Panc1 (cell line): Measurements from ENCODE around the gene SOBP.

Experiments used
- POLR2AphosphoS5 ChIP-seq: IDR thresholded peaks from 2 replicates; pipeline ENCODE4 v1.6.1; 2012; ENCODE audit warnings: mild to moderate bottlenecking, low read depth, low read length, moderate library complexity
- TCF7L2 ChIP-seq: IDR thresholded peaks from 2 replicates; pipeline ENCODE4 v1.6.1; 2011; ENCODE audit warnings: mild to moderate bottlenecking, low read depth, low read length, inconsistent platforms
- TF ChIP-seq, protein P1 (sequence below): fragments of 450-650 bp; IDR thresholded peaks from 2 replicates; pipeline ENCODE4 v1.5.1; 2017; ENCODE audit warnings: mild to moderate bottlenecking

DNA sequence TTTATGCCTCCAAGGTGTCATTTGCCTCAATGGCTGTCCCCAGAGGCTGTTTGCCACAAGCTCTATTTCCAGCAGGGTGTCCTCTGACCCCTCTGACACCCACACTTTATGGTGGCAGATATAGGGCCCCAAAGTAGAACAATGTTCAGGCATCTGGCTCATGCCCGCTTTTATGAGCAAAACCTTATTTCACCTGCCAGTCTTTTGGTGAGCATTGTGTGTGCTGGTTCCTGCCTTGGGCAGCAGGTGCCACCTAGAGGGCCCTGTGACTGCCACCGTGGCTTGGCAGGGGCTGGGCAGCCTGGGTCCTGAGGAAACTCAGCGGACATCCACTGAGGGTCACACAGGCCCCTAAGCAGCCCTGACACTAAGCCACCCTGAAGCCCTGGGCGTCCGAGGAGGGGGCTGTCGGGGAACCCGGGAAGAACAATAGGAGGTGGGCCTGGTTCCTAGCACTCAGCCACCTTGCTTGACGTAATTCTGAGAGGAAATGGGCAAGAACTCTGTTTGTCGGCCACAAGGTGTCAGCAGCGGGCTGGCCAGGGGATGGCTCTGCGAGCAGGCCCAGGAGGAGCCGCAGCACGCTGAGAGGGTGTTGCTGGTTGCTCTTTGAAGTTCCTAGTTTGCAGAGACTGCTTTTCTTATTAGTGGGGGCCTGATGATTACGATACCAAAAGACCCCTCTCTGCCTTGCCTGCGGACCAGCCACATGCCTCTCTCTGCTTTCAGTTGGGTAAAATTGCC, 185.2 kb downstream of the SOBP start:
- TF ChIP-seq, protein P1, sequence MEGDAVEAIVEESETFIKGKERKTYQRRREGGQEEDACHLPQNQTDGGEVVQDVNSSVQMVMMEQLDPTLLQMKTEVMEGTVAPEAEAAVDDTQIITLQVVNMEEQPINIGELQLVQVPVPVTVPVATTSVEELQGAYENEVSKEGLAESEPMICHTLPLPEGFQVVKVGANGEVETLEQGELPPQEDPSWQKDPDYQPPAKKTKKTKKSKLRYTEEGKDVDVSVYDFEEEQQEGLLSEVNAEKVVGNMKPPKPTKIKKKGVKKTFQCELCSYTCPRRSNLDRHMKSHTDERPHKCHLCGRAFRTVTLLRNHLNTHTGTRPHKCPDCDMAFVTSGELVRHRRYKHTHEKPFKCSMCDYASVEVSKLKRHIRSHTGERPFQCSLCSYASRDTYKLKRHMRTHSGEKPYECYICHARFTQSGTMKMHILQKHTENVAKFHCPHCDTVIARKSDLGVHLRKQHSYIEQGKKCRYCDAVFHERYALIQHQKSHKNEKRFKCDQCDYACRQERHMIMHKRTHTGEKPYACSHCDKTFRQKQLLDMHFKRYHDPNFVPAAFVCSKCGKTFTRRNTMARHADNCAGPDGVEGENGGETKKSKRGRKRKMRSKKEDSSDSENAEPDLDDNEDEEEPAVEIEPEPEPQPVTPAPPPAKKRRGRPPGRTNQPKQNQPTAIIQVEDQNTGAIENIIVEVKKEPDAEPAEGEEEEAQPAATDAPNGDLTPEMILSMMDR: peak; percentile 100
- TF ChIP-seq POLR2AphosphoS5 (no peak), TCF7L2 (peak; percentile 87)
